ENCODE measurements around the gene SPATA16.

GRCh38 chr3:173090492-173090891, 50.5 kb downstream of the SPATA16 start:
- TF ChIP-seq CTCF (IDR thresholded peaks at IDR 0.05) (no peak), POLR2A (IDR thresholded peaks at IDR 0.05) (no peak)
